Fibroblast of villous mesenchyme (primary cell): Measurements from ENCODE around the gene NES. TPM values are rescaled to one million over a fixed set of nuclear protein-coding genes. Genes with fewer than 3 reads are reported as not detected.

Source experiments
- DNase-seq: peaks from one replicate; pipeline ENCODE4 v3.0.0-alpha.2; 2010; ENCODE audit warnings: low read depth
- H3K4me3 ChIP-seq: 2 replicates; pipeline ENCODE4 v1.5.1; 2011; ENCODE audit warnings: low read depth, mild to moderate bottlenecking, low read length
- total RNA-seq: library from RNA; depleted of rRNA; stranded (reverse); fragments of >200 nt; gene quantifications from 2 replicates; pipeline ENCODE4 v1.2.3, GENCODE V29; 2012
- TF ChIP-seq, protein P1 (sequence below): IDR thresholded peaks from 2 replicates; pipeline ENCODE4 v1.5.1; 2012; ENCODE audit warnings: low read depth, mild to moderate bottlenecking, low read length; ENCODE audit not compliant: insufficient read depth

NES gene
- total RNA-seq, 1 donor = 66.9 TPM

DNA sequence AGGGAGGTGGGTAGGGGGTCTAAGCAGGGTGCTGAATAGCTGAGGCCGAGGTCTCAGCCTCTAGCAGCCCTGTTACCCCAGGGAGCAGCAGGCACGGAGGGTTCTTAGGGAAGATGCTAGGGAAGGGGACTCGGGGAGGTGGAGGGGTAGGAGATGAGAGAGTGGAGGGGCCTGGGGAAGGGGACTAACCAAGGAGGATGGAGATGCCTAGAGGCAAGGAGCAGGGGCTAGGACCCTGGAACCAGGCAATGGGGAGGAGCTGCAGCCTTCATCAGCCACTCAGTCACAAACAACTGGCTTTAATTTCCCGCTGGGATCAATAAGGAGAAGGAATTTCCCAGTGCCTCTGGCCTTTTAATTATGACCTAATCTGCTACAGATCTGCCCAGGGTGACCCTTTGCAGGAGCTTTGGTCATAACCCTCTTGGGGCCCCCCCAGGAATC lies 31.0 kb upstream of the NES start:
- TF ChIP-seq, protein P1, sequence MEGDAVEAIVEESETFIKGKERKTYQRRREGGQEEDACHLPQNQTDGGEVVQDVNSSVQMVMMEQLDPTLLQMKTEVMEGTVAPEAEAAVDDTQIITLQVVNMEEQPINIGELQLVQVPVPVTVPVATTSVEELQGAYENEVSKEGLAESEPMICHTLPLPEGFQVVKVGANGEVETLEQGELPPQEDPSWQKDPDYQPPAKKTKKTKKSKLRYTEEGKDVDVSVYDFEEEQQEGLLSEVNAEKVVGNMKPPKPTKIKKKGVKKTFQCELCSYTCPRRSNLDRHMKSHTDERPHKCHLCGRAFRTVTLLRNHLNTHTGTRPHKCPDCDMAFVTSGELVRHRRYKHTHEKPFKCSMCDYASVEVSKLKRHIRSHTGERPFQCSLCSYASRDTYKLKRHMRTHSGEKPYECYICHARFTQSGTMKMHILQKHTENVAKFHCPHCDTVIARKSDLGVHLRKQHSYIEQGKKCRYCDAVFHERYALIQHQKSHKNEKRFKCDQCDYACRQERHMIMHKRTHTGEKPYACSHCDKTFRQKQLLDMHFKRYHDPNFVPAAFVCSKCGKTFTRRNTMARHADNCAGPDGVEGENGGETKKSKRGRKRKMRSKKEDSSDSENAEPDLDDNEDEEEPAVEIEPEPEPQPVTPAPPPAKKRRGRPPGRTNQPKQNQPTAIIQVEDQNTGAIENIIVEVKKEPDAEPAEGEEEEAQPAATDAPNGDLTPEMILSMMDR = no peak
- DNase-seq = no peak
- no peak overlapping the region for H3K4me3 ChIP-seq

DNA sequence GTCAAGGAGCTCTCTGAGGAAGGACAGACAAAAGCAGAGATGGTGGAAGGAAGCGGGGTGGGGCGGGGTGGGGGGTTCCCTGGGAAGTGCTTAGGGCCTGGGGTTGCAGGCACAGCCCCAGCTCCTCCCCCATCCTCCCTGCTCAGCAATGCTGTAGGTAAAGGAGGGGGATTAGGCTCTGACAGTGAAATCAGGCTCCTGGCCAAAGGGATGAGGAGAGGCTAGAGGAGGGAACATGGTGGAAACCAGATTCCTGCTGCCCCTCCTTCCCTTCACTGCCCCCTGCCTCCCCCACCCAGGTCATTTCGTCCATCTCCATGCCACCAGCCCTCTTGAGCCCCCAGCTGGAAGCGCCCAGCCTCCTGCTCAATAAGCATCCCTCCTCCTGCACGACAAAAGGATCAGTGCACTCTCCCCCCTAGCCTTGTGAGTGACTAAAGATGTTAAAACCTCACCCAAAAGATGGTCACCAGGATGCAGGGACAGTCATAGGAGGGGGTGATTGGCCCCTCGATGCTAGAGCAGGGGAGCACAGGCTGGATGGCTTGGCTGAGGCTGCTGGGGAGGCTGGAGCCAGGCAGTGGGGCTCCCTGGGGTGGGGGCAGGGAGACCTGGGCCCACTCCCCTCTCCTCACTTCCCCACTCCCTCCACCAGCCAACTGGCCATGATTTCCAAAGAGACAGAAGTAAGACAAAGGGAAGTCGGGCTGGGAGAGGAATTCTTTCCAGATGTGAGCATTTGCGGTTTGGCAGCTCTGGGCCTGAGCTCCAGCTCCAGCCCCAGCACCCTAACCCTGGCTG lies 30.4 kb upstream of the NES start:
- peak; percentile 67 for DNase-seq
- TF ChIP-seq, protein P1 = no peak
- H3K4me3 ChIP-seq = no peak overlapping the region

DNA sequence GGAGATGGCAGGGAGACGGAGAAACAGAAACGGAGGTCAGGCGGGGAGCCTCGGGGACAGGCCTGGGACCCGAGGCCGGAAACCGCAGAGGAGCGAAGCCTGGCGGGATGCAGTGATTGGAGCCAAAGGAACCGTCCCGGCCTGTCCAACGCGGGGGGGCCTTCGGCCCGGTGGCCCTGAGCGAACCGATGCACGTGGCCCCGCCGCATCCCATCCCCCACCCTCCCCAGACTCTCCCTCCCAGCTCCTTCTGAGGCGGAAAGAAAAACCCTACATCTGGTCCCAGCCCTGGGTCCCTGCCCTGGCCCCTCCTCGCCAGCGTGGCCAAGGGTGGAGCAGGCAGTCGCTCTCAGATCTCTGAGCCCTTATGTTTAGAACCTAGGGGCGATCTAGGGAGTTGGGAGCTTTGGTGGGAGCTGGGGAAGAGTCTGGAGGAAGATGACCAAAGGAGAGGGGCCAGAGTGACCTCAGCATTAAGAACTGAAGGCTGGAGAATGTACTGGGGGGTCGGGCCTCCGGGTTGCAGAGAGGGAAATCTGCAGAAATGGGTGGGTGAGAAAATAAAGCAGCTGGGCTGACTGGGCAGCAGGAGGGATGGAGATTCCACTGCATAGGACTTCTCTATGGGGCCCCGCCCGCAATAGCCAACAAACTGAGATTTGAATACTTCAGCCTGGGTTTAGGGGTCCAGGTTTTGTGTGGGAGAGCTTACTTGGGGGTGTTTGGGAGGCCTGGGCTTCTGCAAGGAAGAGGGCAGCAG lies 29.6 kb upstream of the NES start:
- TF ChIP-seq, protein P1 = no peak
- H3K4me3 ChIP-seq = peak overlapping the region; percentile 63
- DNase-seq = peak; percentile 87

DNA sequence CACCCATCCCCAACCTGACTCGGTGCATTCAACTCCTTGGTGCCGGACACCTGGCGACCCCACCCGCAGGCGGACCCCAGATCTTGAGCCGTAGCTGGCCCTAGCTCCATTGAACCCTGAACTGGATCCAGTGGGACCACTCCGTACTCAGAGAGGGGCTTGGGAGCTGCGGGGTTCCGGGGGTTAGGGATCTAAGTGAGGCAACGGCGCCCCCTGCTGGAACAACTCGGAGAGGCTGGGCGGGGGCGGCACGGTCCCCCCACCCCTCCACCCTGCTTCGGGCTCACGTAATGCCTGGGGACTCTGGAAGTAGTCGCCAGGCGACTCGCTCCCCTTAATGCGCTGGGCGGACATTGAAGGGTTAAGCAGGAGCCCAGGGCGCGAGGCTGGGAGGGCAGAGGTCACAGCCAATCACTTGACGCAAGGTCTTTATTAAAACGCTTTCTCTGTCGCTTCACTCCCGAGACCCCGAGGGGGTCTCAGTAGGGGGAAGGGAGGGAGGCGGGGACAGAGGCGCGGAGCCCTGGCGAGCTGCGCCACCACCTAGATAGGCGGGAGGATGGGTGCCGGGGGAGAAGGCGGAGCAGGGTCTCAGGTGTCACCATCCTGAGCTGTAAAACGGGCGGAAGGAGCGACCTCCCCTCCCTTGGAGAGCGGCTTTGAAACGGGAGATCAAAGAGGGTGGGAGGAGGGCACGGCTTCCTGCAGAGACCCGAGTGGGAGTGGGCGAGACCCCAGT lies 28.9 kb upstream of the NES start:
- TF ChIP-seq, protein P1 = peak; percentile 77
- DNase-seq = peak; percentile 70

DNA sequence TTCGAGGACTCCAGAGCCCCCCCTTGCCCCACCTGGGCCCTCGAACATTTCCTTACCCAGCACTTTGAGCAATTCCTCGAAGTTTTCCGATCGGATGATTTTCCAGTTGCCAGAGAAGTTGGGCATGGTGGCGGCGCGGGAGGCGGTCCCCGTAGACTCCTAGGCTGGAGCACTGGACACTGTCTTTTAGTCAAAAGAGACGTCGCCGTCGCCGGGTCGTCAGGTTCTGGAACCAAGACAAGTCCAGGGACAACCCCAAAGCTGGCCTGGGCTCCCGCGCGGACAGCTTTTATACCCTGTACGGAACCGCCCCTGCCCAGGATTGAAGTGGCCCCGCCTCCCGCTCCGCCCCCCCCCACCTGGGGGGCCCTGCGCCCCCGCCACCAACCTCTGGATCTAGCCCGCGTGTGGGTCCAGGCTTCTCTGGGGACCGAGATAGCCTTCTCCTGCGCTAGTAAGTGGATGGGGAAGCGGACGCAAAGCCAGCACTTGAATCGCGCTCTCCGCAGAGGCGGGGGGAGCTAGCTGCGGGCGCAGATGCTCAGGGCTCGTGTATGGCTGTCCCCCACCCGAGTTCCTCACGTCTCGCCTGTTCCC lies 28.2 kb upstream of the NES start, which contains the start of gene CRABP2:
Gene CRABP2 (minus strand): TSS at position 263 of the 597 bp plus-strand sequence. CDS start 137 bp downstream, at position 126.
- H3K4me3 ChIP-seq = peak within 1 kb of the TSS; percentile 63
- TF ChIP-seq, protein P1 = no peak
- DNase-seq = peak; percentile 44

More for the DNA sequence above, 28.9 kb upstream of the NES start:
- peak overlapping the region; percentile 63 for H3K4me3 ChIP-seq

DNA sequence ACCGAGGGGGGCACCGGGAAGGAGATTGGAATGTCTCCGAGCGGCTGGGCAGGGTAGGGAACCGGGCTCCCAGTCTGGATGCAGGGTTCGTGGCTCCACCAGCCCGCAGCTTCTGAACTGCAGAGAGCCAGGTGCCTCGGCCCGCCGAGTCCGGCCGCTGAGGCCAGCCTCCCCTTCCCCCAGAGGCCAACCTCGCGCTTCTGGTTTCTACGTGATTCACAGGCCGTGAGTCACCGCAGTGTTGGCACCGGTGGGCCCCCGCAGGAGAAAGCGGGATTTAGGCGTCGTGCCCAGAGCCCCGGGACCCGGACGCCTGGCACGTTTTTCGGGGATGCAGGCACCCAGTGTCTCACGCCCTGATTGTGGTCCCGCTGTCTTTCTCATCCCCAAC lies 27.7 kb upstream of the NES start:
- peak; percentile 65 for DNase-seq
- H3K4me3 ChIP-seq = peak overlapping the region; percentile 63
- TF ChIP-seq, protein P1 = no peak
